Activated T-helper 1 cell treated with Interleukin-2 at 50 U/mL for 16 hours (primary cell): ENCODE results near the gene MYOG.

ENCODE experiments used
- DNase-seq: peaks from one replicate; pipeline ENCODE4 v3.0.0-alpha.2; 2020; ENCODE audit warnings: low read depth

Gene MYOG

DNA sequence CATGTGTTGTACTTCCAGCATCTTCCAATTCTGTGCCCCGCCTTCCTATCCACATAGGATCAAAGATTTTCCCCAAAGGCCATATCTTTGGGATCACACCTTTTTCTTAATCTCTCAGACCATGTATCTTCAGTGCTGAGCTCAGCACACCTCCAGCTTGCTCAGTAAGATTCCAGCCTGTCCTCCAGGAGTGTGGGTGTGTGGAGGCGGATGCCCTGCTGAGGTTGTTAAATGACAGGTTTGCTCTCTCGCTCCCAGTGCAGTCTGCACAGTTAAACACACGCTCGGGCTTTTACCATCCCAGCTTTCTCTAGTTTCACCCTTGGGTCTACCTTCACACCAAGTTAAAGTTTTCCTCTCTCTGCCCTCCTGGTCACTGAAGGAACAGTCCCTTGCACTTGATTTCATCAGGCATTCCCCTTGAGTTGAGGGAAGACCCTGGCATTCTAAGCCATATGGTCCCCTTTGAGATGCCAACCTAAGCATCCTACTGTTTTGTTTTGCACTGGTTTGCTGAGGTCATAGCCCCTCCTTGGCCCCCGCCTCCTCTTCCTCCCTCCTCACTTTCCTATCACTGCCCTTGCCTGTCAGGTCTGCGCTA lies 13.7 kb downstream of the MYOG start:
- no peak for DNase-seq

DNA sequence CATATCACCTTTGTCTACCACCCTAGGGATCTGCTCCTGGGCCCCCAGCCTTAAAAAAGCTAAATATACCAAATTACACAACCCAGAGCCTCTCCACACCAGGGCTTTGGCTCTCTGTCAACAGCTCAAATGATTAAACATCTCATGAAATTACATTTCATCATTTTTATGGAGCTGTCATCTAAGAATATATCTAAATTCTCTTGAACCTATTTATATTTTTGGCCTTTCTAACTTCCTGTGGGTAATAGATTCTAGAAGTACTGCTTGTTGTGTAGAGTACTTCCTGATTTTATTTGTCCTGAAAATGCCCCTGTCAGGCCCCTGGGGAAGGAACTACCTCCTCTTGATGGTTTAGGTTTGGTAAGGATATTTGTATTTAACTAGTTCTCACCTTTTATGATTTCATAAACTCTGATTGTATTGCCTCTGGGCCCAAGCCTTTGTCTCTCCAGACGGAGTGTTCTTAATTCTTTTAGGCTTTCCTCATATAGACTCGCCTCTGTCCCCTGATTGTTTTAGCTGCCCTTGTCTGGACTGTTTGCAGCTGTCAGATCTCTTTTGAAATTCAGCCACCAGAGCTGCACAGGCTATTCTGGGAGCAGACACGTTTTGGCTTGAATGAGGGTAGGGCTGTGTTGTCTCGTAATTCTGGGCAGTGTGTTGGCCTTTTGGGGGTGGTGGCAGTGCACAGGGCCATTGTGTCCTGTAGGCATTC lies 16.6 kb downstream of the MYOG start:
- no peak for DNase-seq

DNA sequence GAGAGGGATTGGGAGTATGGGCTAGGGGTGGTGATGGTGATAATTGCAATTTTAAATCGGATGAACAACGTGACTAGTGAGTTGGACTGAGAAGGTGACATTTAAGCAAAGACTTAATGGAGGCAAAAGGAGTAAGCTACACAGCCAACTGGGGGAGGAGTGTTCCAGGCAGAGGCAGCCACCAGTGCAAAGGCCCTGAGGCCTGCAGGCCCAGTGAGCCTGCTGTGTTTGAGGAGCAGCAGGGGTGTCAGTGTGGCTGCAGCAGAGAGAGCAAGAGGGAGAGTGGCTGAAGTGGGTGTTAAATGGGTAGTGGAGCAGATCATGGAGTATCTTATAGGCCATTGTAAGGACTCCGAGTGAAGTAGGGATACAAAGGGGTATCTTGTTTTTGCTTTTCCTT lies 18.8 kb downstream of the MYOG start:
- no peak for DNase-seq

- no peak for DNase-seq
These were observed 19.8 kb downstream of the MYOG start for GRCh38 chr1:203065986-203066385.

GRCh38 chr1:203065191-203065590 lies 20.6 kb downstream of the MYOG start:
- no peak for DNase-seq

GRCh38 chr1:203063287-203063686 lies 22.5 kb downstream of the MYOG start:
- DNase-seq = no peak

GRCh38 chr1:203060115-203060514 lies 25.7 kb downstream of the MYOG start:
- DNase-seq = no peak

GRCh38 chr1:203059485-203059884 lies 26.3 kb downstream of the MYOG start:
- DNase-seq = no peak

DNA sequence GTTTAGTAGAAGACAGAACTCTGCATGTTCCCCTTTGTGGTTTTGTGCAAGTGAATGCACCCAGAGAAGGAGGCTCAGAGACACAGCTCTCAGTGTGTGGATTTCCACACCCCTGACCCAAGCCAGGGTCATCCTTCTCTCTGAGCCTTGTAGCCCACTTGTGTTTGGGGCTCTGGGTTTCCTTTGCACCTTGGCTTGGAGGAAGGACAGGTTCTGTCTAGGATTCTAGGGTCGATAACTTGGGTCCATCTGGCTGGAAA lies 27.2 kb downstream of the MYOG start:
- DNase-seq = no peak

GRCh38 chr1:203057911-203058675 lies 27.7 kb downstream of the MYOG start:
- DNase-seq = no peak

- DNase-seq = no peak
These were observed 29.3 kb downstream of the MYOG start for GRCh38 chr1:203056516-203056915.

DNA sequence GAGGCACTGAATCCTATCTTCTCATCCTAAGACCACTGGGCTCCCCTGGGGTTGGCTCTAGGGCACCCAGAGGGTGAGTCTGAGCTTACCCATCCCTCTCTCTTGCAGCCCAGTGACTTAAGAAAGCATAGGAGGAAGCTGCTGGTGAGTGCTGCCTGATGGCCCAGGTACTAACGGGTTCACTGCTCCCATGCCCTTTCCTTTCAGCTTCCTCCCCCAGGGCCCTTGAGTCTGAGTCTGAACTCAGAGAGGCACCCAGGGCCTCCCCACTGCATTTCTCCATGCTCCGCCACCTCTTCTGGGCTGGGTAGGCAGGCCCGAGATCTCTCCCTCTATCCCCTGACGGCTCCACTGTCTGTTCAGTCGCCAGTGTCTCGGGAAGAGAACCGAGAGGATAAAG lies 29.8 kb downstream of the MYOG start:
- no peak for DNase-seq

DNA sequence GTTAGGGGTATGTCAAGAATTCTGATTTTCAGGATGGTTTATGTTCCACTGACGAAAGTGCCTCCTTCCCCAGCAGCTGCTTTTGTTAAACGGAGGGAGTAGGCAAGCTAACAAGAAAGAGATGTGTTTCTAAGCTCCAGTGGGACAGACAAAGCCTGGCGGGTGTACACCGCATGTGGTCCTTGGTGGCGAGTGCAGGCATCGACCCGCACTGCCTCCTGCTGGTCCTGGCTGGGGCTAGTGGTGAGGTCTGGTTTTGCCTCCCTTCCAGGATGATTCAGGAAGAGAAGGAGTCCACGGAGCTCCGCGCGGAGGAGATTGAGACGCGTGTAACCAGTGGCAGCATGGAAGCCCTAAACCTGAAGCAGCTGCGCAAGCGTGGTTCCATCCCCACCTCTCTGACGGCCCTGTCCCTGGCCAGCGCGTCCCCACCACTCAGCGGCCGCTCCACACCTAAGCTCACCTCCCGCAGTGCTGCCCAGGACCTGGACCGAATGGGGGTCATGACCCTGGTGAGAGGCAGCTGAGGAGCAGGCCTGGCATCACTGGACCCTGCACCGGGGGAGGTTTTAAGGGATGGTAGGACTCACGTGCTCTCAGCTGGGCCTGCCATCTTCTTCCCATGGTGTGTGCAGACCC lies 30.5 kb downstream of the MYOG start:
- no peak for DNase-seq

DNA sequence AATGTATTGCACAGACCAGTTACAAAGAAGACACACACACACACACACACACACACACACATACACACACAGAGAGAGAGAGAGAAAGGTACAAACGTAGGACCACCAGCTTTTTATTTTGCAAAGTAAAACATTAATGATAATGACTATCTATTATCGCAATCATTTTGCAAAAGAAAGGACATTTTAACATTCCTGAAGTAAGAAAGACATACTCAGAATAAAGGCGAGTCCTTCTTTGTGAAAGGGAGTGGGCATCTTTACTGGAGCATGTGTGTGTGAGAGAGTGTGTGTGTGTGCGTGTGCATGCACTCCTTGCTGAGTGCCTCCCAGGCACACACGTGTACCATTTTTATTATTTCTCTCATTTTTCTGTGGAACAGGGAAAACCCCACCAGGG lies 31.2 kb downstream of the MYOG start:
- DNase-seq = no peak

GRCh38 chr1:203054184-203054583 lies 31.6 kb downstream of the MYOG start:
- DNase-seq = no peak

DNA sequence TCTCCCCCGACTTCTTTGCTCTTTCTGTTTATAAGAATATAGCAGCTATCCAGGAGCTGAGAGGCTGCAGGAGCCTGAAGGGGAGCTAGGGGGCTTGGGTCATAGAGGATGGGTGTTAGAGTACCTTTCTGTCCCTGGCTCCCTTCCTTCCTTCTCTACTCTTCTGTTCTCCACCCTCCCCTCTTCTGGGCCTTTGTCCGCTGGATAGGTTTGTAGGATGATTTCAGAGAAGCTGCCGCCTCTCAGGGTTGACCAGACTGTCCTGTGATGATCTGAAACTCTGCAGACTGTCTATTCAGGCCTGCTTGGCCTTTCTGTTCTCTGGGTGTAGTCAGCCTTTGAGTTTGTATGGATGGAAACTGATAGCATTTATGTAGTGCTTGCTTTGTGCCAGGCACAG lies 33.2 kb downstream of the MYOG start:
- no peak for DNase-seq

- no peak for DNase-seq
These were observed 33.9 kb downstream of the MYOG start for GRCh38 chr1:203051841-203052324.

- DNase-seq = no peak
These were observed 35.0 kb downstream of the MYOG start for GRCh38 chr1:203050826-203051225.

- no peak for DNase-seq
These were observed 36.1 kb downstream of the MYOG start for GRCh38 chr1:203049576-203050180.

- no peak for DNase-seq
These were observed 36.7 kb downstream of the MYOG start for GRCh38 chr1:203049077-203049476.

DNA sequence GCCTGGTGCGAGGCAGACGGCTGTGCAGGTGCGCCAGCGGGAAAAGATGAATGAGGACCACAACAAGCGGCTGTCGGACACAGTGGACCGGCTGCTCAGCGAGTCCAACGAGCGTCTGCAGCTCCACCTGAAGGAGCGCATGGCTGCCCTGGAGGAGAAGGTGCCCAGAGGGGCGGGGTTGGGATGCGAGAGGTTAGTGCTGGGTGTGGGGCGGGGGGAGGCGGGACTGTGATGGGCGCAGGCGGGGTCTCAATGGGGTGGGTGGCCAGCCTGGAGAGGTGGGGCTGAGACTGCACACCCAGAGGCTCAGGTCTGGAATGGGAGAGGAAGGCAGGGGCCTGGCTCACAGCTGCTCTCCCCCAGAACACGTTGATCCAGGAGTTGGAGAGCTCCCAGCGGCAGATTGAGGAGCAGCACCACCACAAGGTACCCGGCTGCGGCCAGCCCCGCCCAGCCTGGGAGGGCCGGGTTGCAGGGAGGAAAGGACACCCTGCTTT lies 37.2 kb downstream of the MYOG start:
- no peak for DNase-seq

- no peak for DNase-seq
These were observed 37.7 kb downstream of the MYOG start for GRCh38 chr1:203048086-203048485.
